ENCODE measurements around the gene OSBPL8. TPM values are rescaled to one million over a fixed set of nuclear protein-coding genes. Genes with fewer than 3 reads are reported as not detected.

The OSBPL8 gene
- total and polyA plus RNA-seq, 2 of the 8 experiments (the other 6 are each of a cell fraction or from before 2014, with no cell fraction given), result 10.9 to 81.1 TPM

GRCh38 chr12:76407710-76408109 lies 151.9 kb downstream of the OSBPL8 start:
- CTCF ChIA-PET (ENCODE audit: partially characterized antibody), result interaction anchor here (0.5 to 1.5 kb wide), 6 partner anchors 8 to 187 kb away, joined by 3 to 8 read pairs (median 3); no protein-coding TSS in a partner anchor
- no peak overlapping the region for H2BK20ac ChIP-seq (ENCODE audit: low read length)
- no peak overlapping the region for H3K4ac ChIP-seq (replicated peaks; ENCODE audit: insufficient read length, low read depth, low read length)
- no peaks in the 10 kb centered on the region; the same call in 1 of the 2 replicates for H3K79me1 ChIP-seq (ENCODE audit: low read depth, low read length)
- H3K27me3 ChIP-seq (replicated peaks in 1 of 4; ENCODE audit: control insufficient read depth in 3 of 4, extremely low read depth in 1 of 4, insufficient read depth in 3 of 4, low read length in 3 of 4), result no peaks in the 10 kb centered on the region
- H3K4me3 ChIP-seq (ENCODE audit: extremely low read depth in 1 of 4, insufficient read depth in 2 of 4, low read depth in 3 of 4, low read length in 4 of 4), result no peak overlapping the region
- no peak overlapping the region for H3K27ac ChIP-seq (ENCODE audit: low read depth, low read length)
- no peak overlapping the region for H4K91ac ChIP-seq (replicated peaks; ENCODE audit: insufficient read length, low read length)
- H2AFZ ChIP-seq (ENCODE audit: low read length), result no peak overlapping the region
- H4K8ac ChIP-seq (ENCODE audit: extremely low read depth, insufficient read depth, low read length), result no peak overlapping the region
- no peak overlapping the region for H3K23ac ChIP-seq (ENCODE audit: insufficient read length)
- no peak overlapping the region for H2AK5ac ChIP-seq (ENCODE audit: low read depth, low read length)
- no peak overlapping the region for H2BK12ac ChIP-seq (ENCODE audit: low read depth, low read length)
- POLR2A ChIA-PET (ENCODE audit: partially characterized antibody), result no interaction called here
- 0 out of 4 replicates have a peak, but pooled peaks cover 0 to 2% of the 10 kb centered on the region in 2 experiments for H3K79me2 ChIP-seq (ENCODE audit: control insufficient read depth in 1 of 2, insufficient read depth in 2 of 2, low read length in 2 of 2)
- no peaks in the 10 kb centered on the region; a peak in 1 of 7 replicates for H3K4me1 ChIP-seq (replicated peaks in 1 of 4; ENCODE audit: control insufficient read depth in 3 of 4, insufficient read depth in 4 of 4, low read length in 3 of 4)
- no peak overlapping the region for H3K14ac ChIP-seq (ENCODE audit: insufficient read length)
- no peak overlapping the region for H2BK120ac ChIP-seq (replicated peaks; ENCODE audit: low read depth, low read length)
- H3K18ac ChIP-seq (ENCODE audit: extremely low read depth, low read length), result no peak overlapping the region
- H4K20me1 ChIP-seq (replicated peaks in 1 of 2; ENCODE audit: control insufficient read depth in 1 of 2, insufficient read depth in 2 of 2, low read length in 2 of 2), result no peaks in the 10 kb centered on the region
- H3K23me2 ChIP-seq (ENCODE audit: low read depth, low read length), result no peaks in the 10 kb centered on the region
- no peak overlapping the region for H3K9ac ChIP-seq (replicated peaks in 1 of 4; ENCODE audit: extremely low read depth in 1 of 4, low read depth in 3 of 4, low read length in 3 of 4)
- no peak overlapping the region for H2BK15ac ChIP-seq (ENCODE audit: low read length)
- H3K36me3 ChIP-seq (ENCODE audit: control insufficient read depth in 2 of 4, insufficient read depth in 4 of 4, low read length in 3 of 4), result no peaks in the 10 kb centered on the region; a peak in 1 of 8 replicates
- 89% methylated on average over 3 of the region's 3 CpGs; no CpG with 5 or more reads in 1 of the 2 experiments for WGBS, 2 experiments (ENCODE audit: extremely low coverage in 1 of 2, insufficient coverage in 1 of 2, insufficient read length in 1 of 2, insufficient replicate concordance in 2 of 2, low coverage in 1 of 2, low lambda C conversion rate in 2 of 2, missing lambda C conversion rate in 1 of 2)
- no peak for TF ChIP-seq CTCF (IDR thresholded peaks at IDR 0.05; ENCODE audit: control extremely low read depth in 1 of 3, insufficient read depth in 1 of 3, low read depth in 1 of 3, low read length in 3 of 3)
- TF ChIP-seq RBBP5 (IDR thresholded peaks at IDR 0.05; ENCODE audit: borderline replicate concordance, low read depth, low read length), result no peak
- H2BK5ac ChIP-seq (ENCODE audit: low read depth, low read length), result no peak overlapping the region
- no peak for FAIRE-seq
- DNase-seq (ENCODE audit: low read depth in 1 of 2, low spot score in 2 of 2), result no peak
- no peak overlapping the region for H3K4me2 ChIP-seq (ENCODE audit: insufficient read depth in 1 of 2, low read depth in 2 of 2, low read length in 2 of 2)
- no peak overlapping the region for H4K5ac ChIP-seq (ENCODE audit: insufficient read length, low read depth, low read length)
- H3K9me3 ChIP-seq (ENCODE audit: insufficient read depth in 2 of 2, low read depth in 1 of 2, low read length in 1 of 2), result no peaks in the 10 kb centered on the region
- H3K56ac ChIP-seq (replicated peaks; ENCODE audit: insufficient read length, low read depth, low read length), result no peak overlapping the region

All from H1 (cell line).